PFSK-1 (cell line): ENCODE data around the gene MAGI2.

Source experiments
- FOXP2 ChIP-seq: optimal IDR thresholded peaks from 2 replicates; pipeline ENCODE3; 2011; ENCODE audit warnings: borderline replicate concordance, control low read depth, inconsistent platforms; ENCODE audit not compliant: insufficient read depth; ENCODE audit errors: extremely low read length, extremely low read depth
- POLR2AphosphoS5 ChIP-seq: IDR thresholded peaks from 2 replicates; pipeline ENCODE4 v1.6.1; 2012; ENCODE audit warnings: low read depth, mild to moderate bottlenecking, control low read depth, low read length, moderate library complexity
- REST ChIP-seq, 2 experiments: IDR thresholded peaks; 2 replicates each; pipeline versions ENCODE4 v1.6.1 to v1.8.0; 2011 to 2012; ENCODE audit warnings: low read depth in 2 of 2, low read length in 2 of 2, control low read depth in 1 of 2, inconsistent platforms in 1 of 2, mild to moderate bottlenecking in 1 of 2, moderate library complexity in 1 of 2; ENCODE audit not compliant: insufficient read depth in 1 of 2
- SIN3A ChIP-seq: IDR thresholded peaks from 2 replicates; pipeline ENCODE4 v1.6.1; 2012; ENCODE audit warnings: mild to moderate bottlenecking, low read length, moderate library complexity, borderline replicate concordance; ENCODE audit not compliant: insufficient read depth
- TAF1 ChIP-seq: IDR thresholded peaks from 2 replicates; pipeline ENCODE4 v1.6.1; 2012; ENCODE audit warnings: low read length, control low read depth, borderline replicate concordance; ENCODE audit not compliant: insufficient read depth

- TF ChIP-seq POLR2AphosphoS5: no peak
- no peak for TF ChIP-seq SIN3A
- TF ChIP-seq TAF1: no peak
- no peak for TF ChIP-seq REST (IDR thresholded peaks at IDR 0.05; ENCODE audit: insufficient read depth in 1 of 2, low read depth in 2 of 2, low read length in 2 of 2)
- TF ChIP-seq FOXP2: no peak
Measured at GRCh38 chr7:79459381-79459780, 5.9 kb upstream of the MAGI2 start.
